Epithelial cell of esophagus (primary cell): Measurements from ENCODE around the gene NHSL1.
A peak's percentile ranks its signal among the peaks of the same experiment; 100 is the strongest.

ENCODE experiments used
- DNase-seq: peaks from one replicate; pipeline ENCODE4 v3.0.0; 2010; ENCODE audit warnings: low read depth
- H3K4me3 ChIP-seq: 2 replicates; pipeline ENCODE4 v1.5.1; 2011; ENCODE audit warnings: mild to moderate bottlenecking, low read length, control low read depth
- TF ChIP-seq, protein P1 (sequence below): IDR thresholded peaks from 2 replicates; pipeline ENCODE4 v1.5.1; 2011; ENCODE audit warnings: low read depth, mild to moderate bottlenecking, low read length, control low read depth, inconsistent platforms; ENCODE audit not compliant: insufficient read depth; ENCODE audit errors: missing control alignments

The NHSL1 gene

GRCh38 chr6:138454981-138455706, 44.1 kb downstream of the NHSL1 start:
- H3K4me3 ChIP-seq = peak overlapping the region; percentile 16
- TF ChIP-seq, protein P1, sequence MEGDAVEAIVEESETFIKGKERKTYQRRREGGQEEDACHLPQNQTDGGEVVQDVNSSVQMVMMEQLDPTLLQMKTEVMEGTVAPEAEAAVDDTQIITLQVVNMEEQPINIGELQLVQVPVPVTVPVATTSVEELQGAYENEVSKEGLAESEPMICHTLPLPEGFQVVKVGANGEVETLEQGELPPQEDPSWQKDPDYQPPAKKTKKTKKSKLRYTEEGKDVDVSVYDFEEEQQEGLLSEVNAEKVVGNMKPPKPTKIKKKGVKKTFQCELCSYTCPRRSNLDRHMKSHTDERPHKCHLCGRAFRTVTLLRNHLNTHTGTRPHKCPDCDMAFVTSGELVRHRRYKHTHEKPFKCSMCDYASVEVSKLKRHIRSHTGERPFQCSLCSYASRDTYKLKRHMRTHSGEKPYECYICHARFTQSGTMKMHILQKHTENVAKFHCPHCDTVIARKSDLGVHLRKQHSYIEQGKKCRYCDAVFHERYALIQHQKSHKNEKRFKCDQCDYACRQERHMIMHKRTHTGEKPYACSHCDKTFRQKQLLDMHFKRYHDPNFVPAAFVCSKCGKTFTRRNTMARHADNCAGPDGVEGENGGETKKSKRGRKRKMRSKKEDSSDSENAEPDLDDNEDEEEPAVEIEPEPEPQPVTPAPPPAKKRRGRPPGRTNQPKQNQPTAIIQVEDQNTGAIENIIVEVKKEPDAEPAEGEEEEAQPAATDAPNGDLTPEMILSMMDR = no peak

GRCh38 chr6:138451043-138451442, 48.3 kb downstream of the NHSL1 start:
- no peak for DNase-seq
- H3K4me3 ChIP-seq = no peak overlapping the region
- TF ChIP-seq, protein P1 = no peak

More at GRCh38 chr6:138454981-138455706, 44.1 kb downstream of the NHSL1 start:
- peak; percentile 85 for DNase-seq

GRCh38 chr6:138450445-138450844, 48.8 kb downstream of the NHSL1 start:
- TF ChIP-seq, protein P1 = no peak
- DNase-seq = no peak
- H3K4me3 ChIP-seq = no peak overlapping the region

- TF ChIP-seq, protein P1 = no peak
- H3K4me3 ChIP-seq = no peak overlapping the region
- no peak for DNase-seq
These were observed 52.5 kb downstream of the NHSL1 start for GRCh38 chr6:138446821-138447220.

DNA sequence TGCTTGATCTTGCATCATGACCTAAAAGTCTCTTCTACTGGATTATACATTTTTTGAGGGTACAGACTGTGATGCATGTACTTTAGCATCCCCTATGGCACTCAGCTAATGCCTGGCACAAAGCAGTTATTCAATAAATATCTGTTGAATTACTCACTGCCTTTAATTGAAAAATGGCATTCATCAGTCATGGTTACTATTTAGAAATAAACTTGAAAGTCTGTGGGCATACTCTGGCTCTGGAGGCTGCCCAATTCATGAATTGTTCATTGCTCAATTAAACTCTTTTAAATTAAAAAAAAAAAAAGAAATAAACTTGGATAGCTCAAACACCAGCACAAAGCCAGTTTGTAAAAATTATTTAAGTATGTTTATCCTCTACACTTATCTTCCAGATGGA, 55.3 kb downstream of the NHSL1 start:
- DNase-seq = peak; percentile 11
- TF ChIP-seq, protein P1 = no peak
- no peak overlapping the region for H3K4me3 ChIP-seq

DNA sequence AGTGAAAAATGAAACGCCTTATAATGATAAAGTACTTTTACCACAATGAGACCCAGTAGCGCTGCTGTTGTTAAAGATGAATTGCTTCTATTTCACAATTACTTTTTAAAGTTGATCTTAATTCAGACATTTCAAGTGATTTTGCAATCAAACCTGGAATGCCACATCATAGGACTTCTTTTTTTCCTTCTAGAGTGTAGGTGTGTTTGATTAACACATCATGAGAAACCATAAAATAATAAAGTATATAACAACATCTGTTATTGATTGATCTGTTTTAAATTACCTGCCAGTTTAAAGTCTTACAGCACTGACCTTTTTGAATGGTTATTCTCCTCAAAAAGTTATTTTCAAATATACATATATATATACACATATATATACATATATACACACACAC, 56.6 kb downstream of the NHSL1 start:
- peak; percentile 26 for DNase-seq
- no peak overlapping the region for H3K4me3 ChIP-seq
- TF ChIP-seq, protein P1 = no peak

DNA sequence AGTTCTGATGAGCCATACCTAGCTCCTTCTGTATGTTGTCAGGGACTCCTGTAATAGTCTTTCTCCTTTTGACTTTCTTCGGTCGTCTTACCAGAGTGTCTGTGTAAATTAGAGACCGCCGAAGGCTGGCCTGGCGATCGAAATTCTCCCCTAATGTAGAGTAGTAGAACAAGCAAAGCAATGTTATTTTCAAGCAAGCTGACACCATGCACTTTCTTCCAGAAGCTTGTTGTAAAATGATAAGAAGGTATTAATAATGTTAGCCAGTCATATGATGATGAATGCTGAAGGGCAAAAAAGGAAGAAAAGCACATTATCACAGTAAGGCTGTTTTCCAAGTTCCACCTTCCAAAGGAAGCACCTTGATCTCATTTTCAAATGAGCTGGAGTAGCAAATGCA, 57.3 kb downstream of the NHSL1 start:
- TF ChIP-seq, protein P1 = no peak
- DNase-seq = no peak
- no peak overlapping the region for H3K4me3 ChIP-seq
